Hematopoietic multipotent progenitor cell treated with erythropoietin and hydrocortisone succinate and interleukin-3 and kit ligand, for 15 days (in vitro differentiated cells): ENCODE data around the gene NDOR1.
"Not testable (repeated sequence)": the region's sequence is repeated elsewhere in the genome, so short reads cannot be mapped to it uniquely, and the experiment has no call there.

ENCODE experiments used
- DNase-seq: peaks from one replicate; pipeline ENCODE4 v3.0.0-alpha.2; 2015; ENCODE audit warnings: low spot score

Gene NDOR1

GRCh38 chr9:137232510-137232909, 27.0 kb downstream of the NDOR1 start:
- DNase-seq: no peak

GRCh38 chr9:137233143-137233980, 27.9 kb downstream of the NDOR1 start:
- no peak for DNase-seq

- DNase-seq: no peak
These were observed 28.7 kb downstream of the NDOR1 start for GRCh38 chr9:137234055-137234697.

- no peak for DNase-seq
These were observed 29.4 kb downstream of the NDOR1 start for GRCh38 chr9:137234758-137235423.

GRCh38 chr9:137235424-137236237, 30.1 kb downstream of the NDOR1 start:
- DNase-seq: no peak

- peak; percentile 89 for DNase-seq
These were observed 30.9 kb downstream of the NDOR1 start for GRCh38 chr9:137236238-137236935.

- no peak for DNase-seq
These were observed 31.5 kb downstream of the NDOR1 start for GRCh38 chr9:137236936-137237421.

GRCh38 chr9:137237759-137238726, 32.5 kb downstream of the NDOR1 start:
- DNase-seq: no peak

GRCh38 chr9:137239541-137240200, 34.2 kb downstream of the NDOR1 start:
- DNase-seq: peak; percentile 19

- peak; percentile 74 for DNase-seq
These were observed 34.9 kb downstream of the NDOR1 start for GRCh38 chr9:137240318-137240840.

- peak; percentile 100 for DNase-seq
These were observed 35.5 kb downstream of the NDOR1 start, which contains the start of gene TUBB4B for GRCh38 chr9:137240841-137241489. TSS of gene TUBB4B (plus strand) at chr9:137241287. CDS start at chr9:137241361, 74 bp downstream.

GRCh38 chr9:137241490-137242268, 36.2 kb downstream of the NDOR1 start:
- peak; percentile 83 for DNase-seq

- peak; percentile 27 for DNase-seq
These were observed 37.0 kb downstream of the NDOR1 start for GRCh38 chr9:137242269-137243203.

- DNase-seq: not testable (repeated sequence)
These were observed 37.7 kb downstream of the NDOR1 start for GRCh38 chr9:137243266-137243625.

- DNase-seq: no peak
These were observed 38.4 kb downstream of the NDOR1 start for GRCh38 chr9:137243626-137244485.
